ENCODE measurements around the gene NLRP6.

Gene NLRP6

GRCh38 chr11:291281-292210 is 13.3 kb downstream of the NLRP6 start:
- DNase-seq (ENCODE audit: low read depth), result no peak
- TF ChIP-seq CTCF (IDR thresholded peaks at IDR 0.05; ENCODE audit: insufficient read depth, low read depth, low read length, missing control alignments), result no peak
- H3K4me3 ChIP-seq (ENCODE audit: low read depth, low read length), result no peak overlapping the region

GRCh38 chr11:292211-293121 is 14.3 kb downstream of the NLRP6 start:
- no peak for DNase-seq (ENCODE audit: low read depth)
- TF ChIP-seq CTCF (IDR thresholded peaks at IDR 0.05; ENCODE audit: insufficient read depth, low read depth, low read length, missing control alignments), result no peak
- no peak overlapping the region for H3K4me3 ChIP-seq (ENCODE audit: low read depth, low read length)

- H3K4me3 ChIP-seq (ENCODE audit: low read depth, low read length), result no peak overlapping the region
- no peak for TF ChIP-seq CTCF (IDR thresholded peaks at IDR 0.05; ENCODE audit: insufficient read depth, low read depth, low read length, missing control alignments)
- no peak for DNase-seq (ENCODE audit: low read depth)
Observed at GRCh38 chr11:293271-293851, 15.2 kb downstream of the NLRP6 start.

GRCh38 chr11:293852-294661 is 15.8 kb downstream of the NLRP6 start:
- no peak overlapping the region for H3K4me3 ChIP-seq (ENCODE audit: low read depth, low read length)
- TF ChIP-seq CTCF (IDR thresholded peaks at IDR 0.05; ENCODE audit: insufficient read depth, low read depth, low read length, missing control alignments), result no peak
- DNase-seq (ENCODE audit: low read depth), result no peak

GRCh38 chr11:294780-295179 is 16.6 kb downstream of the NLRP6 start:
- DNase-seq (ENCODE audit: low read depth), result no peak
- TF ChIP-seq CTCF (IDR thresholded peaks at IDR 0.05; ENCODE audit: insufficient read depth, low read depth, low read length, missing control alignments), result no peak
- no peak overlapping the region for H3K4me3 ChIP-seq (ENCODE audit: low read depth, low read length)

Data from GM12865 (cell line).